MCF 10A (cell line): ENCODE results near the gene SLC35A1. TPM values are rescaled to one million over a fixed set of nuclear protein-coding genes. Genes with fewer than 3 reads are reported as not detected.

Experiments
- BruUV-seq: library from RNA; stranded (reverse); fragments of 400-500 nt; replicated peaks from 2 replicates; lab custom pipeline; 2021; lab: Mats Ljungman, UMichigan
- CTCF ChIA-PET: fragments of 300-600 bp; sonication (Branson Sonifier 250); formaldehyde crosslinking; extraction: SDS; loops from one replicate; lab custom pipeline; 2021; ENCODE audit warnings: antibody characterized with exemption, inconsistent platforms; lab: Yijun Ruan, JAX
- POLR2A ChIA-PET: fragments of 300-600, 350-650 bp; sonication (Branson Sonifier 250); formaldehyde crosslinking; extraction: SDS; loops from one replicate; lab custom pipeline; 2020; ENCODE audit warnings: antibody characterized with exemption, inconsistent platforms; lab: Yijun Ruan, JAX
- DNase-seq: peaks from one replicate; pipeline ENCODE4 v3.0.0-alpha.2; 2018; ENCODE audit not compliant: unreplicated experiment
- H3K27ac Mint-ChIP-seq: one replicate; pipeline ENCODE4 v1.8.0; 2022; ENCODE audit warnings: mild to moderate bottlenecking, low read depth, mixed read lengths; ENCODE audit not compliant: unreplicated experiment
- H3K27me3 Mint-ChIP-seq: one replicate; pipeline ENCODE4 v1.8.0; 2022; ENCODE audit warnings: mixed read lengths; ENCODE audit not compliant: insufficient read depth, unreplicated experiment
- H3K36me3 Mint-ChIP-seq: one replicate; pipeline ENCODE4 v1.8.0; 2022; ENCODE audit warnings: mild to moderate bottlenecking, moderate library complexity, mixed read lengths; ENCODE audit not compliant: insufficient read depth, unreplicated experiment
- H3K4me1 Mint-ChIP-seq: one replicate; pipeline ENCODE4 v1.8.0; 2022; ENCODE audit warnings: mixed read lengths; ENCODE audit not compliant: insufficient read depth, unreplicated experiment
- H3K4me3 Mint-ChIP-seq: one replicate; pipeline ENCODE4 v1.8.0; 2022; ENCODE audit warnings: mild to moderate bottlenecking, moderate library complexity, mixed read lengths; ENCODE audit not compliant: unreplicated experiment
- H3K9me3 Mint-ChIP-seq: one replicate; pipeline ENCODE4 v1.8.0; 2022; ENCODE audit warnings: mixed read lengths; ENCODE audit not compliant: unreplicated experiment
- intact Hi-C: fragments of 100-400 bp; cut with micrococcal nuclease; formaldehyde crosslinking; loops from 2 replicates; pipeline ENCODE4 v1.14.1; 2022
- total RNA-seq: library from RNA; stranded (reverse); gene quantifications from 2 replicates; pipeline ENCODE4 v1.2.3, GENCODE V29; 2022
- TF ChIP-seq, protein P1 (sequence below): fragments of 200-600 bp; IDR thresholded peaks from one replicate; pipeline ENCODE4 v1.8.0; 2022; ENCODE audit warnings: antibody characterized with exemption, mild to moderate bottlenecking; ENCODE audit not compliant: unreplicated experiment

Gene SLC35A1
- total RNA-seq, 1 experiment from 2014 or later = 10.3 TPM

DNA sequence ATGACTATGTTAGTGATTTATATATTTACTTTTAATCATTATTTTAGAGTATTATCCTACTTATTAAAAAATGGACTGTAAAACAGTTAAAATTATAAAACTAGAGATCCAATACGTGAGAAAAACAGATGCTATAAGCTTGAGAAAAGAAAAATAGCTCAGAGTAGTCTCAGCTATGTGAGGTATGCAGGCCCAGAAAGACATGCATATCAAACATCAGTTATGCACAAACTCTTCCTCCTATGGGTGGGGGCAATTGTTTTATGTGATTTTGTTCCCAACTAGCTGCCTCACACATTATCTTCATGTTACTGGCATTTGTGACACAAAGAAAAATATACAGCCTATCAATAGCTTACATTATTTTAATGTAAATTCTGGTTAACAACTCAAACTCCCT, 88.2 kb downstream of the SLC35A1 start:
- no peaks in the 10 kb centered on the region for H3K9me3 Mint-ChIP-seq
- H3K36me3 Mint-ChIP-seq = peaks cover 45% of the 10 kb centered on the region
- intact Hi-C loops = no loop called here
- no peak overlapping the region for H3K4me3 Mint-ChIP-seq
- POLR2A ChIA-PET = no interaction called here
- no peak for DNase-seq
- H3K27me3 Mint-ChIP-seq = no peaks in the 10 kb centered on the region
- CTCF ChIA-PET = interaction anchor here (0.7 to 1.0 kb wide), 2 partner anchors 29 to 99 kb away, joined by 3 to 5 read pairs; no protein-coding TSS in a partner anchor
- no TSS peak for BruUV-seq
- no peaks in the 10 kb centered on the region for H3K4me1 Mint-ChIP-seq
- H3K27ac Mint-ChIP-seq = no peak overlapping the region
- TF ChIP-seq, protein P1, sequence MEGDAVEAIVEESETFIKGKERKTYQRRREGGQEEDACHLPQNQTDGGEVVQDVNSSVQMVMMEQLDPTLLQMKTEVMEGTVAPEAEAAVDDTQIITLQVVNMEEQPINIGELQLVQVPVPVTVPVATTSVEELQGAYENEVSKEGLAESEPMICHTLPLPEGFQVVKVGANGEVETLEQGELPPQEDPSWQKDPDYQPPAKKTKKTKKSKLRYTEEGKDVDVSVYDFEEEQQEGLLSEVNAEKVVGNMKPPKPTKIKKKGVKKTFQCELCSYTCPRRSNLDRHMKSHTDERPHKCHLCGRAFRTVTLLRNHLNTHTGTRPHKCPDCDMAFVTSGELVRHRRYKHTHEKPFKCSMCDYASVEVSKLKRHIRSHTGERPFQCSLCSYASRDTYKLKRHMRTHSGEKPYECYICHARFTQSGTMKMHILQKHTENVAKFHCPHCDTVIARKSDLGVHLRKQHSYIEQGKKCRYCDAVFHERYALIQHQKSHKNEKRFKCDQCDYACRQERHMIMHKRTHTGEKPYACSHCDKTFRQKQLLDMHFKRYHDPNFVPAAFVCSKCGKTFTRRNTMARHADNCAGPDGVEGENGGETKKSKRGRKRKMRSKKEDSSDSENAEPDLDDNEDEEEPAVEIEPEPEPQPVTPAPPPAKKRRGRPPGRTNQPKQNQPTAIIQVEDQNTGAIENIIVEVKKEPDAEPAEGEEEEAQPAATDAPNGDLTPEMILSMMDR = no peak

Other genes starting within 250 kb of the SLC35A1 start
- gene SMIM8, start 150.4 kb upstream of the SLC35A1 start, total RNA-seq = 3.2 and 3.7 TPM in 2 replicates
- not detected in 2 replicates for gene GJB7, start 143.7 kb upstream of the SLC35A1 start, total RNA-seq
- 1.0 and 2.6 TPM in 2 replicates for gene C6orf163, start 128.2 kb upstream of the SLC35A1 start, total RNA-seq
- 0.27 TPM in 1 of 2 replicates, not detected in the other for gene CFAP206, start 65.0 kb upstream of the SLC35A1 start, total RNA-seq
- 29.9 and 31.0 TPM in 2 replicates for gene RARS2, start 117.0 kb downstream of the SLC35A1 start, total RNA-seq
- gene ORC3, start 117.2 kb downstream of the SLC35A1 start, total RNA-seq = 19.4 and 21.1 TPM in 2 replicates
- gene AKIRIN2, start 229.3 kb downstream of the SLC35A1 start, total RNA-seq = 47.6 and 48.1 TPM in 2 replicates